ENCODE results near the gene A4GNT. TPM values are rescaled to one million over a fixed set of nuclear protein-coding genes. Genes with fewer than 3 reads are reported as not detected.

The A4GNT gene
- total RNA-seq, 2 experiments from 2014 or later, result not detected

DNA sequence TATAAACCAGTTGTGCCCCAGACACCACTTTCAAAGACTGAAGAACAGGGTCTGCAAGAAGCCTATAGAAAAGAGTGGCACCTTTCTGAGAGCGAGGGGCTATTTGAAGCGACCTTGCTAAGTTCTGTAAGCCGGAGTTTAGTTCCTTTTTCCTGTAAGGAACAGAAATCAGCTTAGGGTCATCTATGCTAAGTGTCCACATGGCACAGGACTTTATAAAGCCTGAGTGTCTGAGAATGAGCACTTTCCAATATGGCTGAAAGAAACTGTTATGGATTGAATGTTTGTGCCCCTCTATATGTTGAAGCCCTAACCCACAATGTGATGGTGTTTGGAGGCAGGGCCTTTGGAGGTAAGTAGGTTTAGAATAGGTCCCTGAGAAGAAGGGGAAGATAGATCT, 4.0 kb upstream of the A4GNT start:
- H3K9me3 Mint-ChIP-seq, result no peaks in the 10 kb centered on the region
- DNase-seq, result no peak
- peaks cover 16% of the 10 kb centered on the region for H3K27me3 Mint-ChIP-seq
- ChIA-PET CTCF (no interaction called here), POLR2A (no interaction called here)
- no peak overlapping the region for H3K27ac Mint-ChIP-seq
- no peaks in the 10 kb centered on the region for H3K4me1 Mint-ChIP-seq
- H3K4me3 Mint-ChIP-seq, result no peak overlapping the region
- no peaks in the 10 kb centered on the region for H3K36me3 Mint-ChIP-seq (ENCODE audit: low read depth)

DNA sequence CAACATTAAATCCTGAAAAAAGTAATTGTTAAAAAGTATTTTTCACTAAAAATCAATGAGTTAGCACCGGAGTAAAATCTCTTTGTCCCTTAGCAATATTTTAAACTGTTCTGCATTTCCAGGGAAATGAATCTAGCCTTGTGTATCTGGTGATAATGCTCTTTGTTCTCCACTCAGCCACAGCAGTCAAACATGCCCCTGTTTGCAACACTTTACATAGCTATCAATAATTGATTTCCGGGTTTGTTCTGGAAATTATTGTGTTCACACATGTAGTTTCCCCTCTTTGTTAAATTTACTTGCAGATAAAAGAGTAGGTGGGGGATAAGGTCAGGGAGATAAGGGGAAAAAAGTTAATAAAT, 3.6 kb upstream of the A4GNT start:
- Mint-ChIP-seq H3K4me3 (no peak overlapping the region), H3K4me1 (no peaks in the 10 kb centered on the region), H3K36me3 (ENCODE audit: low read depth) (no peaks in the 10 kb centered on the region), H3K27me3 (peaks cover 19% of the 10 kb centered on the region), H3K27ac (no peak overlapping the region), H3K9me3 (no peaks in the 10 kb centered on the region)
- ChIA-PET POLR2A (no interaction called here), CTCF (no interaction called here)
- no peak for DNase-seq

DNA sequence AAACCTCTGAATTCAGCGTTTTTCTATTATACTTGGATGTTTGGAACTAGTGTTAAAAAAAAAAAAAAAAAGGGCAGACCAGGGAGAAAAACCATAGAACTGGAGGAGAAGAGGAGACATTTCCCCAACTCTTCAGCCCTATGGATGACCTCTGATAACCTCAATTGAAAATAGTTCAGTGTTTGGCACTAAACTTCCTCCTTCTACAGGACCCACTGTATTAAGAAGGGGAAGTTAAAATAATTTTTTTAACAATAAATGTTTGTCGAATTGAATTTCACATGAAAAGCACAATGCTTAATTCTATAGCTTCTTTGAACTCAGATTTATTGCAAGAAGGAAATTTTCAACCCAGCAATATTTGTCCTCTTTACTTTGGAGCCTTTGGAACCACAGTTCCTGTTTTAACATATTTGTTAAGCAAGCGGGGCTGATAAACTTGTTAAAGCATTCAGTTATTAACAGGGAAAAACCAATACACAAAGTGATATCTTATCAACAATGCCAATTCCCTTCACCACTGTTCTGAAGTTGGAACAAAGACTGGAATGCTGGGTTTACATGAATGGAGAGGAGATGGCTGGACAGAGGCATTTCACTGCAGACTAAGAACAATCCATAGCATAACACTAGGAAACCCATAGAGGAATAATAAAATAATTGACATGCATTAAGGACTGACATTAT, 3.1 kb upstream of the A4GNT start:
- no peak overlapping the region for H3K4me3 Mint-ChIP-seq
- H3K9me3 Mint-ChIP-seq, result no peaks in the 10 kb centered on the region
- no peak overlapping the region for H3K27ac Mint-ChIP-seq
- POLR2A ChIA-PET, result no interaction called here
- CTCF ChIA-PET, result no interaction called here
- H3K4me1 Mint-ChIP-seq, result no peaks in the 10 kb centered on the region
- DNase-seq, result no peak
- no peaks in the 10 kb centered on the region for H3K36me3 Mint-ChIP-seq (ENCODE audit: low read depth)
- H3K27me3 Mint-ChIP-seq, result peaks cover 18% of the 10 kb centered on the region

DNA sequence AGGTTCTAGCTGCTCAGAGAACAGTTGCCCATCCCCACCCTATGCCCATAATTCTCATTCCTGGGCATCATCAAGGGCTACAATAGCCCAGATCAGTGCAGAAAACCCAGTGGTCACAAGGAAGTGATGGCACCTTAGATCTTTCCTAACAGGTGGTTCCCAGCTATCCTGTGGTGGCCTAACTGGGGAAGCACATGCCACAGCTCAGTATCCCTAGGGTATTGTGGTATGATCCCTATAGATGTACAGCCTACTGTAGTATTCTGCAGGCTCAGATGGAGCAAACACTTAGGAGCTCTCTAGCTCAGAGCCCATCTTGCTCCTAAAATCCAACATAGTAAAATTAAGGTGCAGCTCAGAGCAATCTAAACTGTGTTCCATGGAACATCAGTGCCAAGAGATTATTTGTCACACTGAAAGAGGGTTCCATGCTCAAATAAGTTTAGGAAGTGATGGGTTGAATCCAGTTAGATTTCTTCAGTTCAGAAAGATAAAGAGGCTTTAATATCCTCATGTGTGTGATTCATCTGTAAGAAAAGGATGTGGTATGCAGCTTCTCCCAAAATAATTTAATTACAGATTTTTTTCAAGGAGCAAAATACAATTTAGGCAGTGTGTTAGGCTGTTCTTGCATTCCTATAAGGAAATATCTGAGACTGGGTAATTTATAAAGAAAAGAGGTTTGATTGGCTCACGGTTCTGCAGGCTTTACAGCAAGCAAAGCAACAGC, 4.4 kb downstream of the A4GNT start:
- H3K4me1 Mint-ChIP-seq, result no peaks in the 10 kb centered on the region
- no peaks in the 10 kb centered on the region for H3K9me3 Mint-ChIP-seq
- ChIA-PET CTCF (interaction anchor here (0.8 to 1.4 kb wide), 2 partner anchors 10 to 12 kb away, joined by 4 to 6 read pairs; partner anchors contain the start of gene DZIP1L), POLR2A (no interaction called here)
- H3K27me3 Mint-ChIP-seq, result peaks cover 13% of the 10 kb centered on the region
- no peak overlapping the region for H3K4me3 Mint-ChIP-seq
- DNase-seq, result no peak
- no peaks in the 10 kb centered on the region for H3K36me3 Mint-ChIP-seq (ENCODE audit: low read depth)
- H3K27ac Mint-ChIP-seq, result no peak overlapping the region

DNA sequence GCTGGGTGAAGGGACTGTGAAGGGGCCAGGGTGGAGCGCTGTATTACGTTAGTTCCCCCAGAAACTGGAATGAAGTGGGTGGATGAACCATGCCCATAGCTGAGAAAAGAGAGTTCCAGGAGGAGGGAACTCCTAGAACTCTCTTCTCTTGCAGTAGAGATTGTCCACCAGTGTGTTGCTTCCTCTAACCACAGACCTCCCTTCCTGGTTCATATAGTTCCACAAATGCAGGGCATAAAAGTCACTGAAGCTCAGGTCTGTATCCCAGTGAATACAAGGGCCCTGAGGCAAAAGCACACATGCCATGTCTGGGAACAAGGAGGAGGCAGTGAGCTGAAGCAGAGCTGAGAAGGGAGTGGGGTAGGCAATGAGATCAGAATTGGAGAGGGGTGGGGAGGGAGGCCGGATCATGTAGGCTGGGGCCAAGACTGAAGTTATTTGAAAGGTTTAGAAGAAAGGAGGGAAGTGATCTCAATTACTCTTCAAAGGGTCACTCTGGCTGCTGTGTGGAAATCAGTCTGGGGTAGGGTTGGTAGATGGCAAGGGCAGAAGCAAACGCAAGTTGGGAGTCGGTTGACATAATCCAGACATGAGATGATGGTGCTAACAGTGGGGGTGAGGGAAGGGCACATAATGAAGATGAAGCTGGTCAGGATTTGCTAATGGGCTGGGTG, 6.5 kb downstream of the A4GNT start:
- POLR2A ChIA-PET, result no interaction called here
- H3K36me3 Mint-ChIP-seq (ENCODE audit: low read depth), result no peaks in the 10 kb centered on the region
- H3K4me1 Mint-ChIP-seq, result no peaks in the 10 kb centered on the region

DNA sequence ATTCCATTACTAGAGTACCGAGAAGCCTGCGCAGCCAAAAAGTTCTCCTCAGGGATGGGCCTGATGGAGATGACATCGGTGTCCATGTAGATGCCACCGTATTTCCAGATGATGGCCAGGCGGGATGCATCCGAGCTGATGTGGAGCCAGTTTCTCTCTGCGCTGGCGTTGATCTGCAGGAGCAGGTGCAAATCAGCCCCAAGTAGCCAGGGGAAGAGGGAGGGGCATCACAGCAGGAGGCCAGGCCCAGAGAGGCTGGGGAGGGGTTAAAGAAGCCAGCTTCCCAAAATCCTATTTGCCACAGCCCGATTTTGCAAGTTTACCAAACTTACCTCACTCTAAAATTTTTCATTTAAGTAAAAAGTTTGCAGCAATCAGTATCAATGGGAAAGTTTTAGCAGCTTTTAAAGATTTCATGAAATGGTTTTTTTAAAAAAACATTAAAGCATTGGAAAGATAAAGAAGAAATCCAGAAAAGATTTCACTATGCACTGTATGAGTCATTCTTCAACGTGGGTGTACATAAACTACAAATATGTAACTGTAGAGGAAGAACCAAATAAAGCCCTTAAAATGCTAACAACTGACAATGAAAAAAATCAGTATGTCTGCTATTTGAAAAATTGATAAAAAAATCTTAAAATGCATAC, 7.4 kb downstream of the A4GNT start:
- no peaks in the 10 kb centered on the region for H3K4me1 Mint-ChIP-seq
- H3K27me3 Mint-ChIP-seq, result peaks cover 8% of the 10 kb centered on the region
- H3K9me3 Mint-ChIP-seq, result no peaks in the 10 kb centered on the region
- H3K27ac Mint-ChIP-seq, result no peak overlapping the region
- H3K4me3 Mint-ChIP-seq, result no peak overlapping the region
- no peak for DNase-seq
- CTCF ChIA-PET, result interaction anchor here (1.2 kb wide), 1 partner anchor 10 kb away, joined by 4 read pairs; the partner anchor contains the start of gene DZIP1L
- POLR2A ChIA-PET, result no interaction called here
- H3K36me3 Mint-ChIP-seq (ENCODE audit: low read depth), result no peaks in the 10 kb centered on the region

More for the DNA sequence above, 6.5 kb downstream of the A4GNT start:
- CTCF ChIA-PET, result interaction anchor here (1.2 kb wide), 1 partner anchor 10 kb away, joined by 4 read pairs; the partner anchor contains the start of gene DZIP1L
- H3K27ac Mint-ChIP-seq, result no peak overlapping the region
- no peak for DNase-seq
- H3K9me3 Mint-ChIP-seq, result no peaks in the 10 kb centered on the region
- peaks cover 7% of the 10 kb centered on the region for H3K27me3 Mint-ChIP-seq
- H3K4me3 Mint-ChIP-seq, result no peak overlapping the region

DNA sequence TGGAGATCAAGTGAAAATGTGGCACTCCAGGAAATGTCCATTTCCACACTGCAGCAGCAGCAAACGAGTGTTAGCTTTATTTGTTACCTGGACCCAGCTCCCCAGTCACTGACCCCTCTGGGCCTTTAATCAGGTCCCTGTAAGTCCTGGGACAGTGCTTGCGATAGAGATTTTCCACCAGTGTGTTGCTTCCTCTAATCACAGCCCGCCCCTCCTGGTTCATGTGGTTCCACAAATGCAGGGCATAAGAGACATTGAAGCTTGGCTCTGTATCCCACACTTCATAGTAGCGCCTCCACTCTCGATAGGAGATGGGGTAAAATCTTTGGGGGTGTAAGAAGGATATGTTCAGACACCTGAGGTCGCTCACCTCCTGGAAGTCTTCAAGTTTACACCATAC, 8.0 kb downstream of the A4GNT start:
- H3K27ac Mint-ChIP-seq, result no peak overlapping the region
- H3K27me3 Mint-ChIP-seq, result peaks cover 8% of the 10 kb centered on the region
- H3K4me3 Mint-ChIP-seq, result no peak overlapping the region
- no peaks in the 10 kb centered on the region for H3K4me1 Mint-ChIP-seq
- no peaks in the 10 kb centered on the region for H3K9me3 Mint-ChIP-seq
- no peaks in the 10 kb centered on the region for H3K36me3 Mint-ChIP-seq (ENCODE audit: low read depth)
- ChIA-PET POLR2A (no interaction called here), CTCF (no interaction called here)
- no peak for DNase-seq

DNA sequence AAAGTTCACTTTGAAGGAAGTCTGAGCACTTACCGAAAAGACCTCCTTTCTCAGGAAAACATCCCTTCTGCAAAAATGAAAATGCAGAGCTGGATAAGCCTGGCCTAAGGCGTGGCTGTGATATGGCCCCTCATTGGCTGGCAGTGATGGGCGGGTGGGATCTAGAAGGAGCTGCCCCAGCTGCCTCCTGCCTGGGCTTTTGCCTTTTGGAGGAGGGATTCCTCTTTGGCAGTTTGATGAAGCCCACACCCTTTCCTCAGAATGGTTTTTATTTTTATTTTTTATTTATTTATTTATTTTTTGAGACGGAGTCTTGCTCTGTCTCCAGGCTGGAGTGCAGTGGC, 12.8 kb downstream of the A4GNT start:
- ChIA-PET POLR2A (no interaction called here), CTCF (interaction anchor here (1.3 to 5.4 kb wide), 5 partner anchors 37 to 53 kb away, joined by 3 to 57 read pairs (median 10); no protein-coding TSS in a partner anchor)
- no peak overlapping the region for H3K4me3 Mint-ChIP-seq
- peaks cover 8% of the 10 kb centered on the region for H3K4me1 Mint-ChIP-seq
- H3K27me3 Mint-ChIP-seq, result peaks cover 39% of the 10 kb centered on the region
- H3K27ac Mint-ChIP-seq, result no peak overlapping the region
- no peaks in the 10 kb centered on the region for H3K9me3 Mint-ChIP-seq
- DNase-seq, result no peak
- H3K36me3 Mint-ChIP-seq (ENCODE audit: low read depth), result no peaks in the 10 kb centered on the region

DNA sequence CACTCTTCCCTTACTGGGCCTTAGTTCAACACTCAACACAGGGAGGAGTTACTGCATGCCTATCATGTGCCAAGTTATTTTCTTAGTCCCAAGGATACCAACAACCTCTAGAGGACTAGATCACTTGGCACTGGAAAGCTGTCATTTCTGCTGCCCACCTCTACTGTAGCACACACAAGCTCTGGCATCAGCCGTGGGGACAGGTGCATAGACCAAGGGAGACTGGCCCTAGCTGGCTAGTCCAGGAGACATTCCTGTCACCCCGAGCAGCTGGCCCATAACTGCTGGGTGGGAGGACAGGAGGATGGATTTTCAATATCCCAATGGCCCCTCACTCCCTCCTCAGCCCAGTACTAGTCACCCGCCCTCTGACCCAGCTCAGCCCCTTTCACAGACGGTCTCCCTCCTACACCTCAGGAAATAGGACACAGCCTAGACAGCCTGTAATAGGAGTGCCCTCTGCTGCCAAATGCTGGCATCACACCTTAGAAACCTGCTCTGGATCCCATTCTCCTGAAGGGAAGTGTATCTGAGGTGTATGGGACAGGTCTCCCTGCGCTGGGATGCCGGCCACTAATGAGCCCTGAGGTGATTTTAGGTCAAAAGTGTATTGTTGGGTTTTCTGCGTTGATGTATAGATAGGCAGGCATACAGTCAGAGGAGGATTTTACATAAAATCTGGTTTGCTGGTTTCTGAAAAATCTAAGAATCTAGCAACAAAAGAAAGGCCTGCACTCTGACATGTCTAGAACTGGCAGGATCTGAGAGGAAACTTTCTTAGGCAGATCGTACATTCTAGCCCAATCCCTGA, 13.4 kb downstream of the A4GNT start:
- Mint-ChIP-seq H3K4me1 (peaks cover 8% of the 10 kb centered on the region), H3K9me3 (no peaks in the 10 kb centered on the region), H3K36me3 (ENCODE audit: low read depth) (no peaks in the 10 kb centered on the region), H3K27me3 (peaks cover 44% of the 10 kb centered on the region), H3K4me3 (no peak overlapping the region), H3K27ac (no peak overlapping the region)
- ChIA-PET POLR2A (interaction anchor here (0.7 kb wide), 1 partner anchor 48 kb away, joined by 3 read pairs; no protein-coding TSS in a partner anchor), CTCF (interaction anchor here (0.9 to 5.4 kb wide), 11 partner anchors 9 to 53 kb away, joined by 3 to 57 read pairs (median 5); no protein-coding TSS in a partner anchor)
- peak; percentile 56 for DNase-seq

DNA sequence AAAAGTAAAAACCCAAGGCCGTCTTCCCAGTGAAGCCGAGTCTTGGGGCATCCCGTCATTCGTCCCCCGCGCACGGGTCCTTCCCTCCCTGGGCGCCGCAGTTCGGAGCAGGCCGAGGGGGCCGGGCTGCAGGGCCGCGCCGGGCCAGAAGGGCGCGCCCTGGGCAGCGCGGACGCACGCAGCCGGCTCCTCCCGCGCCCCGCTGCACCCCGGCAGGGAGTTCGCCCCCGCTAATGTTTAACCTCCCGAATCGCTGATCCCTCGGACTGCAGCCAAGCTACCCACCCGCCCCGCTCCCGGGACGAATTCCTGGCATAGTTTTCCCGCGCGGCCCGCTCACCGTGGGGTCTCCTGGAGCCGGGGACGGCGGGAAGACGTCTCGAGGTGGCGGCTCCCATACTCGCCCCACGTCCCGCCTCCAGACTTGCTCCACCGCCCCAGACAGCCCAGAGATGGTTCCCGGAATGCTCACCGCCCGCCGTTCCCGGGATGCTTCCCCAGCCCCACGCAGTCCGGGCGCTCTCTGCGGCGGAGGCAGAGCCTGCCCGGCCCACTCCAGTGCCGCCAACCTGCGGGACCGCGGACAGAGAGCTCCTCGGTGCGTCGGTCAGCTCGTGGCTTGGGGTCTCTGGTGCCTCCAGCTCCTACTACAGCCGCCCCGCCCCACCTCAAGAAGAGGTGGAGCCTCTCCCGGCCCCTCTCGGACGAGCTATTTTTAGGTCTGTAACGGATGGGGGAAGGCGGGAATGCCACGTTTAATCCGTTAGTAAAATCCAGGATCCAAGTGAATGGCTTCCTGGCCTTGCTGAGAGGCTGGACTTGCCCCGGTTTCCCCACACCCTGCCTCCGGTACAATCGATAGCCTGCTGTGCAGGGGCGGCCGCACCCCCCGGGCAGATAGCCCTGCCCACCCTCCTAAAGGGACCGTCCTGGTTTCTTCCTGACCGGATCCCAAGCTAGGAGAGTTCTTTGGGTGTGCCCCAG, 16.9 kb downstream of the A4GNT start, which contains the start of gene DZIP1L:
Gene DZIP1L, minus strand, starts transcription at position 621 of the 984 bp plus-strand sequence. CDS start 11,637 bp downstream, outside the sequence.
- no peaks in the 10 kb centered on the region for H3K36me3 Mint-ChIP-seq (ENCODE audit: low read depth)
- POLR2A ChIA-PET, result no interaction called here
- peak; percentile 28 for DNase-seq
- peak within 1 kb of the TSS; percentile 68 for H3K4me3 Mint-ChIP-seq
- peaks cover 8% of the 10 kb centered on the region for H3K4me1 Mint-ChIP-seq
- no peak within 1 kb of the TSS for H3K27ac Mint-ChIP-seq
- peaks cover 47% of the 10 kb centered on the region for H3K27me3 Mint-ChIP-seq
- H3K9me3 Mint-ChIP-seq, result no peaks in the 10 kb centered on the region
- CTCF ChIA-PET, result interaction anchor here (0.9 to 5.4 kb wide), 5 partner anchors 10 to 235 kb away, joined by 4 to 57 read pairs (median 5); no protein-coding TSS in a partner anchor

DNA sequence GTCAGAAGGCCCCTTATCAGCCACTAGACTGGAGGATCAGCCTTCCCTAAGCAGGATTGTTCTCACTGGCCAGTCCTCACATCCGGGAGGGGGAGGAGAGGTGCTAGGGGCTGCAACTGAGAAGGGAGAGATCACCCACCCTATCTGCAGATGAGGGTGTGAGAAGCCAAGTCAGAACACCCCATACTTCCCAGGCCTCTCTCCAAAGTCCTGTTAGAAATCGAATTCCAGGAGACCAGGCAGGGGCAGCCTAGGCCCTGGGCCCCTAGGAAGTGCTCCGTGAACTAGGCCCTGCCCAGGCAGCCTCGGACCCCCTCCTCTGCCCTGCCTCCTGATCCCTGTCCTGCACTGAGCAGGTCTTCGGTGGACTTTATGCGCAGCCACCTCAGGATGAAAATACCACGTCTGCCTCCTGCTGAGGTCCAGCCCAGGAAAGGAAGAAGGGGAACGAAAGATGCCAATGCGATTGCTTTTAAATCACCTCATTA, 17.7 kb downstream of the A4GNT start:
- H3K27ac Mint-ChIP-seq, result no peak overlapping the region
- H3K36me3 Mint-ChIP-seq (ENCODE audit: low read depth), result no peaks in the 10 kb centered on the region
- DNase-seq, result no peak
- H3K9me3 Mint-ChIP-seq, result no peaks in the 10 kb centered on the region
- H3K4me3 Mint-ChIP-seq, result peak overlapping the region; percentile 22
- H3K4me1 Mint-ChIP-seq, result peaks cover 8% of the 10 kb centered on the region
- ChIA-PET POLR2A (no interaction called here), CTCF (no interaction called here)
- H3K27me3 Mint-ChIP-seq, result peaks cover 50% of the 10 kb centered on the region
